GM18505 (cell line): ENCODE measurements around the gene TMEM258.

ENCODE experiments used
- ATAC-seq: cut with Tn5 transposase; IDR thresholded peaks from one replicate; pipeline ENCODE4 v1.9.1; 2021; ENCODE audit not compliant: unreplicated experiment
- POLR2A ChIP-seq: IDR thresholded peaks from 4 replicates; pipeline ENCODE4 v1.6.1; 2011; ENCODE audit warnings: borderline replicate concordance; ENCODE audit not compliant: insufficient read depth, insufficient read length; ENCODE audit errors: extremely low read depth

Gene TMEM258

GRCh38 chr11:61782299-61782698 is 10.1 kb downstream of the TMEM258 start:
- no peak for TF ChIP-seq POLR2A
- no peak for ATAC-seq

- no peak for TF ChIP-seq POLR2A
- no peak for ATAC-seq
Measured at GRCh38 chr11:61781585-61781984, 10.8 kb downstream of the TMEM258 start.

- no peak for ATAC-seq
Measured at GRCh38 chr11:61780581-61781162, 11.7 kb downstream of the TMEM258 start.

GRCh38 chr11:61779666-61780525 is 12.5 kb downstream of the TMEM258 start:
- no peak for TF ChIP-seq POLR2A
- ATAC-seq: no peak

More at GRCh38 chr11:61780581-61781162, 11.7 kb downstream of the TMEM258 start:
- TF ChIP-seq POLR2A: no peak

- no peak for TF ChIP-seq POLR2A
- ATAC-seq: no peak
Measured at GRCh38 chr11:61778920-61779650, 13.3 kb downstream of the TMEM258 start.

GRCh38 chr11:61778357-61778886 is 14.0 kb downstream of the TMEM258 start:
- no peak for TF ChIP-seq POLR2A
- ATAC-seq: no peak

GRCh38 chr11:61777234-61778090 is 14.9 kb downstream of the TMEM258 start:
- ATAC-seq: no peak

GRCh38 chr11:61776561-61777075 is 15.8 kb downstream of the TMEM258 start:
- TF ChIP-seq POLR2A: no peak
- ATAC-seq: no peak

More at GRCh38 chr11:61777234-61778090, 14.9 kb downstream of the TMEM258 start:
- TF ChIP-seq POLR2A: no peak

GRCh38 chr11:61775606-61776554 is 16.5 kb downstream of the TMEM258 start:
- ATAC-seq: no peak

GRCh38 chr11:61775106-61775505 is 17.3 kb downstream of the TMEM258 start:
- no peak for TF ChIP-seq POLR2A
- no peak for ATAC-seq

More at GRCh38 chr11:61775606-61776554, 16.5 kb downstream of the TMEM258 start:
- TF ChIP-seq POLR2A: no peak

- no peak for ATAC-seq
- no peak for TF ChIP-seq POLR2A
Measured at GRCh38 chr11:61774411-61774810, 18.0 kb downstream of the TMEM258 start.
